GM18502 (cell line): ENCODE data around the gene TRABD.
"Not testable (repeated sequence)": the region's sequence is repeated elsewhere in the genome, so short reads cannot be mapped to it uniquely, and the experiment has no call there.

Source experiments
- ATAC-seq: cut with Tn5 transposase; IDR thresholded peaks from one replicate; pipeline ENCODE4 v1.9.1; 2021; ENCODE audit warnings: mild to moderate bottlenecking; ENCODE audit not compliant: unreplicated experiment, poor library complexity

Gene TRABD

DNA sequence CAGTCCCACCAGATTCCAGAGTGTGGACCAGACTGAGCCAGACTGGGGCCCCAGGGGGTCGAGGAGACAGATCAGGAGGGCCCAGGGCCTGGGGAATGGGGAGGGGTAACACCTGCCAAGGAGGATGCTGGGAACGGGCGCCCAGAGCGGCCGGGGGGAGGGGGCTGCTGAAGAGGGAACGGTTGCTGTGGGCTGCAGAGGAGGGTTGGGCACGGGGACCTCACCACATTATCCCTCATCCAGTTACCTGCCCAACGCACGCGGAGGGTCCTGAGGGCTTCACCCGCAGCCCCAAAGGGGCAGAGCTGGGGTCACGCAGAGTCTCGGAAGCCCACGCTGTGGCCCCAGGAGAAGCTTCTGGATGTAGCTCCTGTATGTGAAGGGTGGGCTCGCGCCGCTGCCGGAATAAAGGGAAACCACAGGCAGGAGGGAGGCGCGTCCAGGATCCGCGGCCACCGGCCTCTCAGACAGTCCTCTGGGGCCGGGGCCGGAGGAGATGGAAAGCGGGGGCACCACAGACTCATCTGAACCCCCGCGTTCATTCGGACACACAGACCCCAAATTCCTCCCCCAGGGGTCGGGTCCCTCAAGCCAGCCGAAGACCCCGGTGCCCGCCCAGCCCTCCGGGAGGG is 14.2 kb downstream of the TRABD start:
- peak; percentile 2 for ATAC-seq

DNA sequence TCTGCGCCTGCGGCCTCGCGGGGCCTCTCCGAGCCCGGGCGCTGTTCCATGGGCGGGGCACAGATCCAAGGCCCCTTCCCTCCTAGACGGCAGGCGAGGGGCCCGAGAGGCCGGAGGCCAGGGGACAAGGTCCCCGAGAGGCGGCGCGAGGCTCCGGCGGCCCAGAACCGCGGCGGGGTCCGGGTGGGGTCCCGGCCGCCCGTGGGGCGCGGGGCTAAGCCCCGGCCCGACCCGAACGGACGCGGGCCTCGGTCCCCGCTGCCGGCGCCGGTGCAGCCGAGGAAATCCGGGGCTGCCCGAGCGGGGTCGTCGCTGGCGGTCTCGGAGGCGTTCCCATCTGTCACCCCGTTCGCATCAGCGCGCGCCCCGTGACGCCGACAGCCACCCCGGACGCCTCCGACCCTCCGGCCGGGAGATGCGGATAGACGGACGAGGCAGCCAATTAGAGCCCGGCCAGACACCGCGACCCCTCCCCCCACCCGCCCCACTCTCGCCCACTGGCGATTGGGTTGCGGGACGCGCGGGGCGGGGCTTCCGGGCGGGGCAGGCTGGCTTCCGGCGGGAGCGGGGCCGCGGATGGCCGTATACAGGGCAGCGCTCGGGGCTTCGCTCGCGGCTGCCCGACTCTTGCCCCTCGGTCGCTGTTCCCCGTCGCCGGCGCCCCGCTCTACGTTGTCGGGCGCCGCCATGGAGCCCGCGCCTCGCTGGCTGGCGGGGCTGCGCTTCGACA is 14.9 kb downstream of the TRABD start, which contains the start of gene SELENOO:
TSS of gene SELENOO (plus strand) at position 551 of the 730 bp plus-strand sequence. CDS start at position 577, 26 bp downstream.
- peak; percentile 59 for ATAC-seq

DNA sequence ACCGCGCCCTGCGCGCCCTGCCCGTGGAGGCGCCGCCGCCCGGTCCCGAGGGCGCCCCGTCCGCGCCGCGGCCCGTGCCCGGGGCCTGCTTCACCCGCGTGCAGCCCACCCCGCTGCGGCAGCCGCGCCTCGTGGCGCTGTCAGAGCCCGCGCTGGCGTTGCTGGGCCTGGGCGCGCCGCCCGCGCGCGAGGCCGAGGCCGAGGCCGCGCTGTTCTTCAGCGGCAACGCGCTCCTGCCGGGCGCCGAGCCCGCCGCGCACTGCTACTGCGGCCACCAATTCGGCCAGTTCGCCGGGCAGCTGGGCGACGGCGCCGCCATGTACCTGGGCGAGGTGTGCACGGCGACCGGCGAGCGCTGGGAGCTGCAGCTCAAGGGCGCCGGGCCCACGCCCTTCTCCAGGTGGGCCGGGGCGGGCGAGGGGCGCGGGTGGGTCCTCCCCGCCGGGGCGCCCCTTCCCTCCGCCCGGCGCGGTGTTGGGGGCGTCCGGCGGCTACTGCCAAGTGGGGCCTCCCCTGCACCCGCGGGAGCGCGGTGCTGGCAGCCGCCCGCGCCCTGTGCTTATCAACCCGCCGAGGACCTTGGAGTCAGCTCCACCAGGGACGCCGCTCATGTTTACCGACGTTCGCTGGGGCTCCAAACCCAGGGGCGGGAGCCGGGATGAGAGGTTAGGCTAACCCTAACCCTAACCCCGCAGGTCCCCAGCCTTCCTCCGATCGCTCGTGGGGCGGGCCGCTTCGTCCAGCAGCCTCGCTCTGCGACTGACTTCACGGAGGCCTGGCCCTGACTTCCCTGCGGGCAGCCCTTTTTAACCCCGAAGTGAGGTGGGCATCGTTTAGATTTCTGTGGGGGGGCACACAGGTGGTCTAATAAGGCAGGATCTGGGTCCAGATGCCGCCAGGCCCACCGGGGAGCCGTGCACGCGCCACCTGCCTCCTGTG is 15.7 kb downstream of the TRABD start:
- peak; percentile 27 for ATAC-seq

DNA sequence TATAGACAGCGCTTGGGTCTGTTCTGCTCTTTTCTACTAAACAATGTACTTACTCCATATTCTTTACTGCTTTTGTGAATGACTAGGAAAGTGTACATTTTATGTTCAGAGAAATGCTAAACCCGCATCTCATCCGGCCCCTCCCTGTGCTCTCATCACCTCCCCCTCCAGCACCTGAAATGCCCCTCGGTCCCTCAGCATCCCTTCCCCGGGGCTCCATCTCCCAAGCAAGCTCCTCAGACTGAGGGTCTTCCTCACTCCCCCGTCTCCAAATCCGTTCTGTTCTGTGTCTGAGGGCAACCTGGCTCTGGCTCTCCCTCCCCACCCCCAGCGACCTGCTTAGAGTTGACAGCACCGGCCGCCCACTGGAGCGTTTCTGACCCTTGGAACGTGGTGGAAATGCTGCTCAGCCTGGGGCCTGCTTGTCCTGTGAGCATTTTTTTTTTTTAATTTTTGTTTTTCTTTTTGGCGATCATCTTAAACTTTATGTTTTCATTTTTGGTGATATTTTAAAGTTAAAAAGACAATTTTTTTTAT is 16.5 kb downstream of the TRABD start:
- ATAC-seq, result no peak

DNA sequence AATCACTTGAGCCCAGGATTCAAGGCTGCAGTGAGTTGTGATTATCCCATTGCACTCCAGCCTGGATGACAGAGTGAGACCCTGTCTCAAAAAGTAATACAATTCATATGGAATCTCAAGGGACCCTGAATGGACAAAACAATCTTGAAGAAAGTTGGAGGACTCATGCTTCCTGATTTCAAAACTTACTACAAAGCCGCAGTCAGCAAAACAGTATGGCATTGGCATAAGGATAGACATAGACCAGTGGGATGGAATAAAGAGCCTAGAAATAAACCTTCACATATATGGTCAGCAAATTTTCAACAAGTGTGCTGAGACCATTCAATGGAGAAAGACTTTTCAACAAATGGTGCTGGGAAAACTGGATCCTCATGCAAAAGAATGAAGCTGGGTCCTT is 17.6 kb downstream of the TRABD start:
- ATAC-seq, result no peak

DNA sequence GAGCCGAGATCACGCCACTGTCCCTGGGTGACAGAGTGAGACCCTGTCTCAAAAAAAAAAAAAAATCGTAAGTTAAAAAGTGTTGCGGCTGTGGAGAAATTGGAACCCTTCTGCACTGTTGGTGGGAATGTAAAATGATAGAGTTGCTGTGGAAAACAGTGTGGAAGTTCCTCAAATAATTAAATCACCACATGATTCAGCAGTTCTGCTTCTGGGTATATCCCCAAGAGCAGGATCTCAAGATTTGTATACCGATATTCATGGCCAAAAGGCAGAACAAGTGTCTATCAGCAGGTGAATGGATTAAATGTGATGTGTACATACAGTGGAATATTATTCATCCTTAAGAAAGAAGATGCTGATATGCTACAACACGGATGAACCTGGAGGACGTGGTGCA is 18.9 kb downstream of the TRABD start:
- ATAC-seq, result no peak

DNA sequence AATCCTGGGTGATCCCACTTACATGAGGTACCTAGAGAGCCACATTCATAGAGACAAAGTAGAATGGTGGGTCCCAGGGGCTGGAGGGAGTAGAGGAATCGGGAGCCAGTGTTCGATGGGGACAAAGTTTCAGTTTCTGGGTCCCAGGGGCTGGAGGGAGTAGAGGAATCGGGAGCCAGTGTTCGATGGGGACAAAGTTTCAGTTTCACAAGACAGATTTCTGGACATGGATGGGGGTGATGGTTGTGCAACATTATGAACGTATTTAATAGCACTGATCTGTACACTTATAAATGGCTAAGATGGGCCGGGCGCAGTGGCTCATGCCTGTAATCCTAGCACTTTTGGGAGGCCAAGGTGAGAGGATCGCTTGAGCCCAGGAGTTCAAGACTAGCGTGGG is 19.3 kb downstream of the TRABD start:
- ATAC-seq, result not testable (repeated sequence)

DNA sequence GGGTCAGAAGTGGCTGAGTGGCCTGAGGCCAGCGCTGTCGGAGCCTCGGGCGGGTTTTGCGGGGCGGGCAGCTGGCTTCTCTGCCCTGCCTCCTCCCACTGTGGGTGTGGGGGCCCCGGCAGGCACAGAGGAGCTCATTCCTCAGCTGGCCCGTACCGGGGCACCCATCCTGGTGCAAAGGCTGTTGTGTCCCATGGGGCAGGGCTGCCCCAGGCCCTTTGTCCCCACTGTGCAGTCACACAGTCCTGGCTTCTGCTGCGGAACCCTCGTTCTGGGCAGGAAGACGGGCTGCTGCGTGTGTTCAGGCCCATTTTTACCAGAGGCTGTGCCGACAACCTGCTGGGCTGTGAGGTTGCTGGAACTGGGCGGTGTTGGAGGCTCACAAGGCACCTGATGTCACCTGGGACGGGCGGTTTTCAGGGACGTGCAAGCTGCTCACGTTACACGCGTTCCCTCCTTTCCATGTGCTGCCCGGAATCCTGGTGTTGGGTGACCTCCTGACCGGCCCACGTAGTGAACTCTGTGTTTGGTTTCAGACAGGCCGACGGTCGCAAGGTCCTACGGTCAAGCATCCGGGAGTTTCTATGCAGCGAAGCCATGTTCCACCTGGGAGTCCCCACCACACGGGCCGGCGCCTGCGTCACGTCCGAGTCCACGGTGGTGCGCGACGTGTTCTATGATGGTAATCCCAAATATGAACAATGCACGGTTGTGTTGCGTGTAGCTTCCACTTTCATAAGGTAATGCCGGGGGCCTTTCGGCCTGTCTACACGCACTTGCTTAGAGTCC is 20.3 kb downstream of the TRABD start:
- no peak for ATAC-seq

DNA sequence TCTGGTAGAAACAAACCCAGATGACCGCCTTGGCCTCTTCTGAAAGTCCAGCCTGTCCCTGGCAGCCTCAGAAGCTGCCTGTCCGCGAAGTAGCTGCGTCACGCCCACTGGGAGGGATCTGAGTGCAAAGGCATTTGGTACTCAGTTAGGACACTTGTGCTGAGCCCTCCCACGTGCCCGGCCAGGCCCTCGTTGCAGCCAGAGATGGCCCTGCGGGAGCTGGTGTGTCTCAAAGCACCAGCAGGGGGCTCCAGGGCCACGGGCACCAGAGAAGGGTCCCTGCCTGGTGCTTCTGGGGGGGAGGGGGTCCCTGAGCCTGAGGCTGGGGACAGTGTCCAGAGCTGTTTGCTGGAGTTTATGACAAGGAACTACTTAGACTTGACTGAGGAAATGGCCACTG is 20.9 kb downstream of the TRABD start:
- ATAC-seq, result no peak

DNA sequence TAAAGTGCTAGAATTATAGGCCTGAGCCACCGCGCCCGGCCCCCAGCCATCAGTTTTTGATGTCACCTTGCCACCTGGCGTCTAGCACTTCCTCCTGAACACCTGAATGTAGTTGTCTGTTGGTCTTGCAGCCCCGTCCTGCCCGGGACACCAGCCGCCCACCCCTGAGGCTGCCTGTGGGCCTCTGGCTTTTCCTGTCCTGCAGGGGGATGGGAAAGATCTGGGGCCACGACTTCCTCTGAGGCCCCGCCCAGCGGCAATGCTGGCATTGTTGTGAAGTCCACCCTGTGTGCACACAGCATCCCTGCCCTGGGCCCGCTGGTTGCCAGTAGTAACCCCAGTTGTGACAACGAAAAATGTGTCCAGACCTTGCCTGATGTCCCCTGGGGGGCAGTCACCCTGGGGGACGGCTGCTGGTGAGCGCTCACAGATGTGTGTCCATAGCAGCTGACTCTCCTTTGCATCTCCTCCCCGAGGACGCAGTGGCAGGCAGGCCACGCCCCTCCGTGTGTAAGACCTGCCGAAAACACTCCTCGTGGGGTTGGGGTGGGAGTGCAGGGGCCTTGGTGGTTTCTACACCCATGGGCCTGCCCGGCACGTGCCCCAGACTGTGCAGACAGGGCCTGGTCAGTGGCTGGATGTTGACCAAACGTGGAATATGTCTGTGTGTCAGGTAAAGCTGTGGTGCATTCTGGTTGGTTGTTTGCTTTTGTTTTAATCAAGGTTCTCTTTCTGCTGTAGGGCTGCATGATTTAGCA is 21.8 kb downstream of the TRABD start:
- no peak for ATAC-seq

DNA sequence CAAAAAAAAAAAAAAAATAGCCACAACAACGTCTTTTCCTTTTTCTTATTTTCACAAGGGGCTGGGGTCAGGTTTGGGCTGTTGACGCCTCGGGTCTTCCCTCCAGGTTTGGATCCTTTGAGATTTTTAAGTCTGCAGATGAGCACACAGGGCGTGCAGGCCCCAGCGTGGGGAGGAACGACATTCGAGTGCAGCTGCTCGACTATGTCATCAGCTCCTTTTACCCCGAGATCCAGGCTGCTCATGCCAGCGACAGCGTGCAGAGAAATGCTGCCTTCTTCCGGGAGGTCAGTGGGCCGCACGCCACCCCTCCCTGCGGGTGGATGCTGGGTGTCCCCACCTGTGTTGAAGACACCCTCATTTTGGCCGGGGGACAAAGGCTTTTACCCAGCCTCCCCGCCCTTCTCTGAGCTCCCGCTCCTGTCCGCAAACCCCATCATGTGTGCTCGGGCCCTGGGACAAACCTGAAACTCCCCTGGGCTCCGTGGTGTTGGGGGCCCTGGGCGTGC is 22.8 kb downstream of the TRABD start:
- no peak for ATAC-seq

DNA sequence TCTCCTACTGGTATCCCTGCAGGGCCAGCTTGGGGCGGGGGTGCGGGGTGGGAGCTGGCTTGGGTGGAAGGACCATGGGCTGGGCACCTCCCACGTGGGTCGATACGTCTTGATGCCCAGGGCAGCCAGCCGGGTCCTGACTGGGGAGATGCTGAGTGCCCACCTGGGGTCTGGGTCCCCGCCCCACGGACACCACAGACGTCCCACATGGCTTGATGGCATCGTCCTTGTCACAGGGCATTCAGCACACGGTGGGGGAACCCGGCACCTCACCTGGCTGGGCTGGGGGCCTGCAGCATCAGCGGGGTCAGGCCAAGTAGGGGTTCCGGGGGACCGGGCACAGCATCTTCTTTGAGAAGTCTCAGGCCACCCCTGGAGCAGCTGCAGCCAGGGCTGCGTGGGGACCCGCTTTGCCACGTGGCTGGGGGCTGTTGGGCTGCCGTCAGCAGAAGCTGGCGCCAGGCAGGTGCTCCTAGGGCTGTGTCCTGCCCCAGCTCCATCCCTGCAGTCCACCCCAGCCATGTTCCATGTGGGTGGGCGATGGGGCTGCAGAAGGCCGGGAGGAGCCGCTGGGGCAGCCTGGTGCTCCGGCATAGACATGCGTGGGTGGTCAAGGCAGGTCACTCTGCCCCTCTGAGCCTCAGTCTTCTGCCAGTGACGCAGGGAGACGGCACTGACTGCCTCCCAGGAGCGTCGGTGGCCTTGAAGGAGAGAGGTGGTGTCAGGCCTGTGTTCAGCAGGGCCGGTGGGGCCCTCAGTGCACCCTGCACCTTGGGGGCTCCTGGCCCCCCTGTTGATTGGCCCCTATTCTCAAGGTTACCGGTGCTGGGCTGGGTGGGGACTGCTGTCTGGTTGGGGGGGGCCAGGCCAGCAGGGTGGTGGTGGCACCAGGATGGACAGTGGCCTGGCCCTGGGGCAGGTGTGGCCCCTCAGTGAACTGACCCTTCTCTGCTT is 23.5 kb downstream of the TRABD start:
- no peak for ATAC-seq

DNA sequence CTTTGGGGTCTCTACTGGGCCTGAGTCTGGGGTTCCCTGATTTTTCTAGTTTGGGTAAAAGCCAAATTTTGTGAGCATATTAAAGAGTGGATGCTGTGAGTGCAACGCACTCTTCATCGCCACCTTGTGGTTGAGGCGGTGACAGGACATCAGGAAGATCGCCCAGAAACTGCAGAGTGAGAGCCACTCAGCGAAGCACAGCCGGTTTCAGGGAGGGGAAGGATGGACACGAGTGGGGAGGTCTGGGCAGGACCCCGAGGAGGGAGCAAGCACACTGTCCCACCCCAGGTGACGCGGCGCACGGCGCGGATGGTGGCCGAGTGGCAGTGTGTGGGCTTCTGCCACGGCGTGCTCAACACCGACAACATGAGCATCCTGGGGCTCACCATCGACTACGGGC is 24.2 kb downstream of the TRABD start:
- no peak for ATAC-seq

DNA sequence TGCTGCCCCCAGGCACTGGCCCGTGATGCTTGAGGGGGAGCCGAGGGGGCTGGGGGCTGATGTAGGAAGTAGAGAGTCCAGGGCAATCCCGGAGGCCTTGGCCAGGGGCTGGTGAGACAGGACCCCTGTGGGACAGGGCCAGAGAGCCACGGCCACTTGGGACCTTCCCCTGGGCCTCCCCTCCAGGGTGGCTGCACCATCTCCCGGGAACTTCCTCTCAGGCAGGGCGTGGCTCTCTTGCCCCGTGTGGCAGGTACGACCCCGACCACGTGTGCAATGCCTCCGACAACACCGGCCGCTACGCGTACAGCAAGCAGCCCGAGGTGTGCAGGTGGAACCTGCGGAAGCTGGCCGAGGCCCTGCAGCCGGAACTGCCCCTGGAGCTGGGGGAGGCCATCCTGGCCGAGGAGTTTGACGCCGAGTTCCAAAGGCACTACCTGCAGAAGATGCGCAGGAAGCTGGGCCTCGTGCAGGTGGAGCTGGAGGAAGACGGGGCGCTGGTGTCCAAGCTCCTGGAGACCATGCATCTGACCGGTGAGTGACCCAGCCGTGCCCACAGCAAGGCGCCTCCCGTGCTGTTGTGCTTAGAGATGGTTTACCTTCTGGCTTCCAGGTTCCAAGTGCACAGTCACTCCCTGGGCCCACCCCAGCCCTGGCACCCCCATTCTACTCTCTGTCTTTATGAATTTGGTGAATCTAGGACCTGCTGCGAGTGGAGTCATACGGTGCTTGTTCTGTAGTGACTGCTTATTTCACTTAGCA is 24.8 kb downstream of the TRABD start:
- ATAC-seq, result no peak

DNA sequence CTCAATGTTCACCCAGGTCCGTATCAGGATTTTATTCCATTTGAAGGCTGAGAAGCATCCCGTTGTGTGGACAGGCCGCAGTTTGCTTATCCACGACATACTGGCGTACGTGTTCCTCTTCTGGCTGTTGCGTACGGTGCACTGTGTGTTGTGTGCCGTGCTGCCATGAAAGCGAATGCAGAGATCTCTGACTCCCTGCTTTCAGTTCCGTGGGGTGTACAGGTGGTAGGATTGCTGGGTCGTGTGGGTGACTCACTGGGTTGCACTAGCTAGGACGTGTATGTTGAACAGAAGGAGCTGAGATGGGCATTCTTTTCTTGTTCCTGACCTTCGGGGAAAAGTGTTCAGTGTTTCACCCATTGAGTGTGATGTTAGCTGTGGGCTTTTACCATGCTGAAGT is 25.4 kb downstream of the TRABD start:
- no peak for ATAC-seq

DNA sequence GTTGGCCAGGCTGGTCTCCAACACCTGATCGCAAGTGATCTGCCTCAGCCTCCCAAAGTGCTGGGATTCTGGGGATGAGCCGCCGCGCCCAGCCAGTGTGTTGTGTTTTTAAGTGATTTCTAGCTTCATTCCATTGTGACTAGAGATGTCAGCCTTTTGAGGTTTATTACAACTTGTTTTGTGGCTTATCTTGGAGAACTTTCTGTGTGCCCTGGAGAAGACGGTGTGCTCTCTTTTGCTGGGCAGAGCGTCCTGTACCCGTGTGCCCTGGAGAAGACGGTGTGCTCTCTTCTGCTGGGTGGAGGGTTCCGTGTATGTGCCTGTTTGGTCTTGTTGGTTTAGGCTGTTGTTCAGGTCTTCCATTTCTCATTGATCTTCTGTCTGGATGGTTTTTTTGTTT is 27.6 kb downstream of the TRABD start:
- no peak for ATAC-seq
